Non-pigmented ciliary epithelial cell (primary cell): Measurements from ENCODE around the gene NRG3.
"Not testable (repeated sequence)": the region's sequence is repeated elsewhere in the genome, so short reads cannot be mapped to it uniquely, and the experiment has no call there.

ENCODE experiments used
- DNase-seq: peaks from one replicate; pipeline ENCODE4 v3.0.0-alpha.2; 2010; ENCODE audit warnings: low read depth

NRG3 gene

GRCh38 chr10:82581940-82582339 is 706.9 kb downstream of the NRG3 start:
- DNase-seq = no peak

DNA sequence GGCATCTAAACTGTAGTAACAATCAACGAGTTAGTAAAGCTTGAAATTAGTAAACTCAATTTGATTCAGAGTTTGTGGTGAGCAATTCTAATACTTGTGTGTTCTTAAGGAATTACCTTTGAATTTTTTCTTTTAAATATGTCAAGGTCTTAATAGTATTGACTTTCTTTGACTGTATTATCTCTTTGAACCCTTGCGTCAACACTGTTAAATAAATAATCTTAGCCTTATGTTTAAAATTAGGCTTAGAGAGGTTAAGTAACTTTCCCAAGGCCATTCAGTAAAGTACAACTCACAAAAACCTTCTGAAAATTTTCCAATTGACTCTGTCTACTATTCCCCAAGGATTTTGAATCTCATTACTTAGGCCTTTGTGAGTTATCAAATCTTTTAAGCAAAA is 716.4 kb downstream of the NRG3 start:
- DNase-seq = no peak

- no peak for DNase-seq
These were observed 722.8 kb downstream of the NRG3 start for GRCh38 chr10:82597840-82598239.

DNA sequence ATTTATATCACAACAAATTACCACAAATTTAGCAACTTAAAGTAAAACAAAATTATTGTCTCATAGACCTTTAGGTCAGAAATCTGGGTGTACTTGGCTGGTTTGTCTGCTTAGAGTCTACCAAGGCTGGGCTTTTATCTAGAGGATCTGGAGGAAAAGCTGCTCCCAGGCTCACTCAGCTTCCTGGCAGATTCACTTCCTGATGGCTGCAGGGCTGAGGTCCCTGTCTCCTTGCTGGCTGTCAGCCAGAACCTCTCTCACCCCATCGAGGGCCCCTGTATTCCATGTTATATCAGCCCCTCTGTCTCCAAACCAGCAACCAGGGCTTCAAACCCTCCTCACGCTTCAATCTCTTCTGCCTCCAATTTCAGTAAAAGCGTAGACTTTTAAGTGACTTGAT is 734.9 kb downstream of the NRG3 start:
- DNase-seq = no peak

DNA sequence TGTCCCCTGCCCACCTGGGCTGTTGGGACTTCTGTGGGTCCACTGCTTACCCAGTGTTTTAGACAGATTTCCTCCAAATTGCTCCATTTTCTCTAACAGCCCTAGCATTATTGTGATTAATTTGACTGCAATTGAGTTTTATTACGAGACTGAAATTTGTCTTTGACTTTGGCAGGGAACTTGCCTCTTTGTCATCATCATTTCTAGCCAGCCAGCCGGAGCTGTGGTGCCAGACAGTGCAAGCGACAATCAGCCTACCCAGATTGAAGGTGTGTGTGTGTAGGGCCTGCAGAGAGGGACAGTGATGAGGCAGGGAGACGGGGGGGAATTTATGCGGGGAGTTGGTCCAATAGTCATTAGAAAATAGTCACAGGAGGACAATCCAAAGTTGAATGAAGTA is 743.0 kb downstream of the NRG3 start:
- no peak for DNase-seq

DNA sequence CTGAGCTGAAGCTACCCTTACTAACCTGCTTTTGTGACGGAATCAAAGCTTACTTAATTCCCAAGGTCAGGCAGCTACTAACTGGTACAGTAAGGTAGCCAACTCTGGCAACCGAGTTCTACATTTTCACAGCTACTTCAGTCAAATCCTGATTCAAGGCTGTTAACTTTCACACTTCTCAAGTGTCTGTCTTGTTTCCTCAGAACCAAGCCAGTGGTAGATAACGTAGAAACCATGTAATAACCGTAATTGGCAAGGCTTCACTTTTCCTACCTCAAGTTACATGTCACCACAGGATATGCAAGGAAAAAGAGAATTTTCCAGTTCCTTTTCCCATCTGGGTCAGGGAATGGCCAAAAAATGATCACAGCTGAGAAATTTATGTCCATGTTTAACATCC is 746.7 kb downstream of the NRG3 start:
- DNase-seq = no peak

- no peak for DNase-seq
These were observed 747.5 kb downstream of the NRG3 start for GRCh38 chr10:82622479-82622878.

DNA sequence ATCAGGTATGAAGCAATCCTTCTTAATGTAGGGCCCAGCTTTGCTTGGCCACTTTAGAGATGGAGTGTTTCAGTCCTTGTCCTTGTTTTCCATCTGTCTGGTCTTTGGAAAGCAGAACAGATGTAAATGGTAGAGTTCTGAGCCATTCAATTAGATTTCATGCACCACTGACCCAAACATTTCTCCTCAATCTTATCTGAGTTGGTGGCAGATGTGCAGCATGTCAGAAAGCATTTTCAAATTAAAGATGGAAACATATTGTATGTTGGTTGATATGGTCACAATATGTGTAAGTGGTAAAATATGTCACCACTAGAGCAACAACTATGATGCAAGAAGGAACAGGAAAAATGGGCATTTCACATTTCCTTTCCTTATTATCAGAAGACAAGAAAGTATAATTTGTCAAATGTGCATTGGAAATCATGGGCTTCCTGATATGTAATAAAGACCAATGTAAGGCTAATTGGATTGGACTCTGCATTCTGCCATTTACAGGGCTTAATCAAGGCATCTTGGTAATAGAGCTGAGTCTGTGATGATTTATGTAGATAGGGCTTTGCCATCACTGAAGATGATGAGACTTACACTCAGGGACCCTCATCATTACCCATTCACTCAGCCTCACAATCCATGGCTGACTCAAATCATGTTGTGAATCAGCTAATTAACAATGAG is 750.7 kb downstream of the NRG3 start:
- no peak for DNase-seq

DNA sequence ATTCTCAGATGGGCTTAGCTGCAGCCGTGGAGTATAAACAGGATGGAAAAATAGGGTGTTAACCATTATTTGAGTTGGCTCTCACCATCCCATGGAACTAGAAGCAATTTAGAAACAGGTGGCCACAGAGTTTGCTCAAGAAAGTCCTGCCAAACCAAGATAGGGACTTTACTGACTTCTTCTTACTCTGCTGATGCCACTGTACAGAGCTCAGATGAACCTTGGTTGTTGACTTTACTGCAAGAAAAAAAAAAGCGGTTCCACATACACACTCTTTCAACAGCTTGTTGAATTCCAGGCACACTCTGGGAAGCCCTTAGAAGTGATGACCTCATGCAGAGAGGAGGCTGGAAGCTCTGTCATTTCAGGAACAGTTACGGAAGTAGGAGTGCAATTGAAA is 753.4 kb downstream of the NRG3 start:
- no peak for DNase-seq

DNA sequence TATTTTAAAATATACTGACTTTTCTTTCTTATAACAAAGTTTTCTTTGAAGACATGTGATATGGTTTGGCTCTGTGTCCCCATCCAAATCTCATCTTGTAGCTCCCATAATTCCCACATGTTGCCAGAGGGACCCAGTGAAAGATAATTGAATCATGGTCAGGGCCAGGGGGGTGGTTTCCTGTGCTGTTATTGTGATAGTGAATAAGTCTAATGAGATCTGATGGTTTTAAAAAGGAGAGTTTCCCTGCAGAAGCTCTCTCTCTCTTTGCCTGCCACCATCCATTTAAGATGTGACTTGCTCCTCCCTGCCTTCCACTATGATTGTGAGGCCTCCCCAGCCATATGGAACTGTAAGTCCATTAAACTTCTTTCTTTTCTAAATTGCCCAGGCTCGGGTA is 768.1 kb downstream of the NRG3 start:
- DNase-seq = no peak

DNA sequence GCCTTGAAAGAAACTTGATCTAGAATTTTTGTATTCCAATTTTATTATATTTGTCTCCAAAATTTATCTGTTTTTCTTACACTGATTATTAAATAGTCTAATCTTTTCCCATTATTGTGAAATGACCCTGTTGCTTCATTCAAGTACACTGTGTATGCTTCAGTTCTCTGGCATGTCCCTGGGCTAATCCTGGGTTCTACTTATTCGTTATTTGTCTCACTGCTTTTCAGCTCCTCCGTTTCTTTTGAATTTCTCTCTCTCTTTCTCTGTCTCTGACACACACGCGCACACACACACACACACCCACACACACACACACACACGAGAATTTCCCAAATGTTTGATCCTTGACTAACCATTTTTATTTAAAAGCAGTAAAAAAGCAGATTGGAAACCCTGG is 768.6 kb downstream of the NRG3 start:
- DNase-seq = no peak

DNA sequence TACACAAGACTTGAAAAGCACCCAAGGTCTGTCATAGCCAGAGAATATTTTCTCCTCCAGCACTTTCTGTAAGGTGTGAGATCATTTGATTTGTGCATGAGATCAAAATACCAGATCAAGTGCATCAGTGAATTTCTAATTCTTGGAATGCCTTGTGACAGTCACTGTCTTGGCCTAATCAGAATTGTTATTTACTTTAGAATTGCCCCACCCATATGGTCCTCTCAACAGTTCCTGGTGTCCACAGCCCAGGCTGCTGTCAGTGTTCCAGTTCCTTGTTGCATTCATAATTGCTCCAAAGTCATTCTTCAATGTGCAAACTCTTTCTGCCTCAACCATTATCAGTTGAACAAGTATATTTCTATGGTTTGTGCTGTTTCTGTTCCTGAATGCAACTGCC is 770.2 kb downstream of the NRG3 start:
- DNase-seq = no peak

- no peak for DNase-seq
These were observed 778.5 kb downstream of the NRG3 start for GRCh38 chr10:82653244-82654155.

DNA sequence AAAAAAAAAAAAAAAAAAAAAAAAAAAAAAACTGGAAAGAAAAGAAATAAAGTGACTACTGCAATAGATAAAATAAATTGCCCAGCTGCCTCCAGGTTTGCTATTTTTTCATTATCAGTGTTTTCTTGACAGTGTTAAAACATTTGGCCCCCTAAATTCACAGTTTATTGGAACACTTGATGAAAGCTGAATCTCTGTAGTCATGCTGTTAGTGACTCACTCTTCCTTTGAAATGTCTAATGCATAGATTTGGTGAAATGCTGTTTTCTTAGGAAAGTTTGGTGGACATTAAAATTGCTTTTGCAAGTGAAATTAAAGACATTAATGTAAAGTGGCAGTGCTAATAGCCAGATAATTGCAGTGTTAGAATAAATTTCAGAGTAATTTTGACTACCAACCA is 785.2 kb downstream of the NRG3 start:
- DNase-seq = no peak

GRCh38 chr10:82660986-82661385 is 786.0 kb downstream of the NRG3 start:
- no peak for DNase-seq

DNA sequence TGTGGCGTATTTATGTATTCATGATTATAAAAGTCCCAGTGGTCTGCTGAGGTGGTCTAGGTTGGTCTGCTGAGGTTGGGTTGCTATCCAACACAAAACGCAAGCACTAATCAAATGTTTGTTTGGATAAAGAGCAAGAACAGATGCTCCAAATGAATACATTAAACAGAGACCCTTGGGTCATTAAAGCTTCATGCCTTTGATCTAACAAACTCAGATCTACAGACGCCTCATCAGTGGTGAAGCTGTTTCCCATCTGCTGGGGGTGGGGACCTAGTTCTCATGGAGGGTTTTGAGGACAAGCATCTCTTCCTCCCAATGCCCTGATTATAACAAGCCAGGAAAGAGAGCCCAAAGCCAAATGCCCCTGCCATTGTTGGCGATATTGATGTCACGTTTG is 786.7 kb downstream of the NRG3 start:
- DNase-seq = no peak

DNA sequence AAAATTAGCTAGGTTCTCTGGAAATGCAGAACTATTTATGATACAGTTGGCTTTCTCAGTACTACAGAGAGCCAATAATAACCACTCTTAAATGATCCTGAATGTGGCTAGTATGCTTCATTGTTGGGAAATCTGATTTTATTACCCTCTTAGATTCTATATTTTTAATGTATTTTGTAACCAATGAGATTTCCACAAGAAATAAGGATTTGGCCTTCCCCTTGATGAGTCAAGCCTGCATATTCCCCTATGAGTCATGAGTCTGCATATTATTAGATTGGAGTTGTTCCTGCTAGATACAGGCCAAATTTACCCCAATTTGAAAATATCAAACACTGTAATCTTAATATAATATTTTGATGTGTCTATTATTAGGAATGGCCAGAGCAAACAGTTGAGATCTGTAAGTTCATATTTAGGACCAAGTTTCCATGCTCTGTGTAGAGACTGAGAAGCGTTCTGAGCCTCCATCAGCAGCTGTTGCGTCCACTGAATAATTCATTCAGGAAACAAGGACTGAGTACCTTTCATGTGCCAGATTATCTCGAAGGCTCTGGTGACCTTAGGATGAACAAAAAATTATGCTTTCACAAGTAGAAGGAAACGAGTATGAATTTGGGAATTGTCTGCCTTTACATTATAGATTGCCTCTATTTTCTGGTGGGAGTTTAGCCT is 793.4 kb downstream of the NRG3 start:
- DNase-seq = no peak

DNA sequence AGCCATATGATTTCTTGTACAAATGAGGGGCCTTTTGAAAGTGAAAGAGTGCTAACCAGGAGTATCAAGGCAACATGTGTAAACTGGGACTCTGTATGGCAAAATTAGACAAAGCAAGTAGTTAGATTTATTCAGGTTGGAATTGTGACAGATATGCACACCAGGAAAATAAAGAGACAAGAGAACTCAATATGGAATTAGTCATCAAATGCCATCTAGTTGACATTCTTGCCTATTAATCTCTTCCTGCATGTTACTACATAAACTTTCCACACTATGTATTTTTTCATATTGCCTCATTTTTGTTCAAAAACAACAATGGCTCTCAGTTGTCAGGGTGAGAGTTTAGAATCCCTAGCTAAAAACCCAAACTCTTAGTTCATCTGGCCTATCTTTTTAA is 799.0 kb downstream of the NRG3 start:
- no peak for DNase-seq

DNA sequence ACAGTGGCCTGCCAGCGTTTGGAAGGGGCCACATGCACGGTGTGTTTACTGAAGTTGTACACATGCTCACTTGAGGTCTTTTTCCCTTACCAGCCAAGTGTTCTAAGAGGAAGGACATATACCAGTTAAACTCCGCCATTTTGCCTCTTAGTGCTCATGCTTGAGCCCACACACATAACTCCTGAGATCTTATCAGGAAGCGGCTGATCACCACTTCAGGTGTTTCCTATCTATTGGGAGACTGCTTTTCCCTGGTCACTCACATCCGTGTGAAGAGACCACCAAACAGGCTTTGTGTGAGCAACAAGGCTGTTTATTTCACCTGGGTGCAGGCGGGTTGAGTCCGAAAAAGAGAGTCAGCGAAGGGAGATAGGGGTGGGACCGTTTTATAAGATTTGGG is 802.9 kb downstream of the NRG3 start:
- not testable (repeated sequence) for DNase-seq

- not testable (repeated sequence) for DNase-seq
These were observed 803.5 kb downstream of the NRG3 start for GRCh38 chr10:82678451-82678850.

DNA sequence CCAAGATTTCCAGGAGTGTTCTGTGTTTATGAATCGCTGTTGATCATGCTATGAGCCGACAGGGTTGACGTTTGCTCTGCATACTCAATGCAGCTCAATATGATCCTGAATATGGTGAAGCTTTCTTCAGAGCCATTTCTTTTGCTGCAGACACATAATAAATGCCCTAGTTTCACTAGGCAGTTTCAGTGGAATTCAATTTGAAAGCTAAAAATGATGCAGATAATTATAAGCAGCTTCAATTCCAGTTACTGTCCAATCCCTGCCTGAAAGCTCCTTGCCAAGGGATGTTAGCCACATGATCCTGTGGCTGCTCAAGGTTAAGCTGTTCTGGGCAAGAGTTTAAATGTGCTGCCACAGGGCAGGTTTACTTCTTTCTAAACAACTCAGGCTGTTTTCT is 805.6 kb downstream of the NRG3 start:
- no peak for DNase-seq

DNA sequence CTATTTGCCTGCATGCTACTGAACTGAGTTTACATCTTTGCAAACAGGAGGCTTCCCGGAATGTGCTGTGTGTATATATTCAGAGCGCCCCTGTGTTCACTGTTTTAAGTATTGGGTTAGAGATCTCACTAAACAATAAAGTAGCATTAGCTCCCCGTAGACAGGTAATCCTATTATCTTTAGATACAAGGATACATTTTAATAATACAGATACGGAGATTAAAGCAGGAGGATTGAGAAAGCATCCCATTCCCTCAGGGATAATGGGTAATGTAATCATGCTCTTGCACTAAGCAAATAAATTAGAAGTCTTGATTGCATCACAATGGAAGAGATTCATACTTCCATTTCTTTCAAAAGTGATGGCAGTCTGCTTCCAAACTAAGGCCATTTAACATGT is 809.0 kb downstream of the NRG3 start:
- DNase-seq = no peak

- DNase-seq = no peak
These were observed 810.1 kb downstream of the NRG3 start for GRCh38 chr10:82685087-82685486.
